Neutrophil (primary cell): ENCODE data around the gene HINT3.

Experiments
- H3K27ac ChIP-seq: fragments of 200-600 bp; sonication (generic); 2 replicates; pipeline ENCODE4 v1.5.1; 2016; ENCODE audit warnings: mild to moderate bottlenecking, moderate library complexity
- H3K27me3 ChIP-seq: fragments of 200-600 bp; sonication (generic); 2 replicates; pipeline ENCODE4 v1.6.0; 2016; ENCODE audit warnings: mild to moderate bottlenecking
- H3K36me3 ChIP-seq: fragments of 200-600 bp; sonication (generic); 2 replicates; pipeline ENCODE4 v1.5.1; 2017
- H3K4me1 ChIP-seq, 2 experiments: fragments of 200-600 bp in 1 of 2; sonication (generic) in 1 of 2; 1 replicate in 1 of 2; 2 replicates in 1 of 2; pipeline versions ENCODE4 v1.5.1 to v1.6.1; 2013 to 2016; ENCODE audit warnings: low read depth in 1 of 2, low read length in 1 of 2, mild to moderate bottlenecking in 1 of 2, moderate library complexity in 1 of 2; ENCODE audit not compliant: control insufficient read depth in 1 of 2, insufficient read depth in 1 of 2
- H3K4me3 ChIP-seq, 2 experiments: fragments of 200-600 bp in 1 of 2; sonication (generic) in 1 of 2; 1 replicate in 1 of 2; 2 replicates in 1 of 2; pipeline ENCODE4 v1.5.1; 2013 to 2016; ENCODE audit warnings: low read depth in 1 of 2, low read length in 1 of 2, mild to moderate bottlenecking in 1 of 2, moderate library complexity in 1 of 2
- H3K9me3 ChIP-seq: fragments of 200-600 bp; sonication (generic); 2 replicates; pipeline ENCODE4 v1.5.1; 2016
- CTCF ChIP-seq: fragments of 200-600 bp; sonication (generic); IDR thresholded peaks from 2 replicates; pipeline ENCODE4 v1.5.1; 2016; ENCODE audit warnings: antibody characterized with exemption

HINT3 gene

GRCh38 chr6:125986301-125987025 is 29.9 kb downstream of the HINT3 start, which contains the start of gene TRMT11:
Gene TRMT11, plus strand, starts transcription at chr6:125986540. Its CDS starts 11 bp downstream, at chr6:125986551.
- no peaks in the 10 kb centered on the region for H3K9me3 ChIP-seq
- no peak for TF ChIP-seq CTCF
- H3K27ac ChIP-seq: no peak within 1 kb of the TSS
- peaks cover 14% of the 10 kb centered on the region for H3K36me3 ChIP-seq
- peak within 1 kb of the TSS; percentile 67 to 70 for H3K4me3 ChIP-seq
- H3K27me3 ChIP-seq: peaks cover 13% of the 10 kb centered on the region
- peaks cover 14 to 18% of the 10 kb centered on the region in 2 experiments for H3K4me1 ChIP-seq

- Histone ChIP-seq H3K9me3 (no peaks in the 10 kb centered on the region), H3K27ac (no peak overlapping the region)
Observed at GRCh38 chr6:125987026-125987617, 30.6 kb downstream of the HINT3 start.

GRCh38 chr6:125988280-125988679 is 31.7 kb downstream of the HINT3 start:
- no peaks in the 10 kb centered on the region for H3K36me3 ChIP-seq
- no peaks in the 10 kb centered on the region for H3K9me3 ChIP-seq
- H3K27me3 ChIP-seq: peaks cover 13% of the 10 kb centered on the region
- H3K4me3 ChIP-seq: no peak overlapping the region
- peaks cover 14 to 18% of the 10 kb centered on the region in 2 experiments for H3K4me1 ChIP-seq
- TF ChIP-seq CTCF: no peak
- no peak overlapping the region for H3K27ac ChIP-seq

More at GRCh38 chr6:125987026-125987617, 30.6 kb downstream of the HINT3 start:
- H3K27me3 ChIP-seq: peaks cover 13% of the 10 kb centered on the region
- peak overlapping the region; percentile 67 to 70 for H3K4me3 ChIP-seq
- peaks cover 7% of the 10 kb centered on the region for H3K36me3 ChIP-seq
- no peak for TF ChIP-seq CTCF
- peaks cover 14 to 18% of the 10 kb centered on the region in 2 experiments for H3K4me1 ChIP-seq

GRCh38 chr6:125989631-125990030 is 33.1 kb downstream of the HINT3 start:
- Histone ChIP-seq H3K27ac (no peak overlapping the region), H3K27me3 (peaks cover 13% of the 10 kb centered on the region), H3K4me1 (peaks cover 14 to 18% of the 10 kb centered on the region in 2 experiments), H3K4me3 (no peak overlapping the region), H3K36me3 (no peaks in the 10 kb centered on the region), H3K9me3 (no peaks in the 10 kb centered on the region)
- TF ChIP-seq CTCF: no peak

- Histone ChIP-seq H3K4me3 (no peak overlapping the region), H3K9me3 (no peaks in the 10 kb centered on the region), H3K36me3 (no peaks in the 10 kb centered on the region), H3K4me1 (peaks cover 1 to 4% of the 10 kb centered on the region in 2 experiments), H3K27ac (no peak overlapping the region), H3K27me3 (peaks cover 10% of the 10 kb centered on the region)
- no peak for TF ChIP-seq CTCF
Observed at GRCh38 chr6:125991653-125992052, 35.1 kb downstream of the HINT3 start.
